ENCODE results near the gene DEDD2.

The DEDD2 gene

GRCh38 chr19:42234364-42234763, 16.9 kb upstream of the DEDD2 start:
- Histone ChIP-seq H3K36me3 (ENCODE audit: insufficient read depth, low read length) (peaks cover 76% of the 10 kb centered on the region), H3K27ac (ENCODE audit: low read depth, low read length) (no peak overlapping the region), H3K27me3 (ENCODE audit: insufficient read depth, low read length) (no peaks in the 10 kb centered on the region), H3K4me3 (ENCODE audit: low read length) (no peak overlapping the region), H3K9ac (ENCODE audit: low read depth, low read length) (no peak overlapping the region), H3K9me3 (ENCODE audit: insufficient read depth, low read depth, low read length) (no peaks in the 10 kb centered on the region), H3K4me1 (ENCODE audit: insufficient read depth, low read length) (no peaks in the 10 kb centered on the region)
- 96% methylated on average over 11 of the region's 11 CpGs for WGBS

GRCh38 chr19:42233678-42234292, 16.3 kb upstream of the DEDD2 start:
- 96% methylated on average over 6 of the region's 6 CpGs for WGBS
- Histone ChIP-seq H3K36me3 (ENCODE audit: insufficient read depth, low read length) (peaks cover 77% of the 10 kb centered on the region), H3K9me3 (ENCODE audit: insufficient read depth, low read depth, low read length) (no peaks in the 10 kb centered on the region)

GRCh38 chr19:42233106-42233505, 15.6 kb upstream of the DEDD2 start:
- no peak overlapping the region for H3K27ac ChIP-seq (ENCODE audit: low read depth, low read length)
- H3K36me3 ChIP-seq (ENCODE audit: insufficient read depth, low read length): peaks cover 77% of the 10 kb centered on the region
- WGBS: 96% methylated on average over 6 of the region's 7 CpGs

More at GRCh38 chr19:42233678-42234292, 16.3 kb upstream of the DEDD2 start:
- Histone ChIP-seq H3K27me3 (ENCODE audit: insufficient read depth, low read length) (no peaks in the 10 kb centered on the region), H3K4me1 (ENCODE audit: insufficient read depth, low read length) (no peaks in the 10 kb centered on the region), H3K27ac (ENCODE audit: low read depth, low read length) (no peak overlapping the region), H3K9ac (ENCODE audit: low read depth, low read length) (no peak overlapping the region), H3K4me3 (ENCODE audit: low read length) (no peak overlapping the region)

GRCh38 chr19:42232435-42232834, 15.0 kb upstream of the DEDD2 start:
- no peaks in the 10 kb centered on the region for H3K4me1 ChIP-seq (ENCODE audit: insufficient read depth, low read length)
- no peaks in the 10 kb centered on the region for H3K27me3 ChIP-seq (ENCODE audit: insufficient read depth, low read length)
- WGBS: 94% methylated on average over 10 of the region's 10 CpGs
- H3K36me3 ChIP-seq (ENCODE audit: insufficient read depth, low read length): peaks cover 81% of the 10 kb centered on the region
- no peaks in the 10 kb centered on the region for H3K9me3 ChIP-seq (ENCODE audit: insufficient read depth, low read depth, low read length)
- H3K4me3 ChIP-seq (ENCODE audit: low read length): no peak overlapping the region
- no peak overlapping the region for H3K27ac ChIP-seq (ENCODE audit: low read depth, low read length)
- H3K9ac ChIP-seq (ENCODE audit: low read depth, low read length): no peak overlapping the region

More at GRCh38 chr19:42233106-42233505, 15.6 kb upstream of the DEDD2 start:
- Histone ChIP-seq H3K27me3 (ENCODE audit: insufficient read depth, low read length) (no peaks in the 10 kb centered on the region), H3K4me1 (ENCODE audit: insufficient read depth, low read length) (no peaks in the 10 kb centered on the region), H3K4me3 (ENCODE audit: low read length) (no peak overlapping the region), H3K9me3 (ENCODE audit: insufficient read depth, low read depth, low read length) (no peaks in the 10 kb centered on the region), H3K9ac (ENCODE audit: low read depth, low read length) (no peak overlapping the region)

- no peak overlapping the region for H3K27ac ChIP-seq (ENCODE audit: low read depth, low read length)
Observed at GRCh38 chr19:42230571-42230970, 13.1 kb upstream of the DEDD2 start.

GRCh38 chr19:42229855-42230351, 12.4 kb upstream of the DEDD2 start:
- peaks cover 83% of the 10 kb centered on the region for H3K36me3 ChIP-seq (ENCODE audit: insufficient read depth, low read length)
- WGBS: 94% methylated on average over 8 of the region's 8 CpGs

More at GRCh38 chr19:42230571-42230970, 13.1 kb upstream of the DEDD2 start:
- WGBS: 94% methylated on average over 4 of the region's 4 CpGs
- Histone ChIP-seq H3K9me3 (ENCODE audit: insufficient read depth, low read depth, low read length) (no peaks in the 10 kb centered on the region), H3K4me1 (ENCODE audit: insufficient read depth, low read length) (no peaks in the 10 kb centered on the region), H3K4me3 (ENCODE audit: low read length) (no peak overlapping the region), H3K27me3 (ENCODE audit: insufficient read depth, low read length) (no peaks in the 10 kb centered on the region), H3K9ac (ENCODE audit: low read depth, low read length) (no peak overlapping the region), H3K36me3 (ENCODE audit: insufficient read depth, low read length) (peaks cover 83% of the 10 kb centered on the region)

GRCh38 chr19:42229301-42229854, 11.9 kb upstream of the DEDD2 start:
- H3K9ac ChIP-seq (ENCODE audit: low read depth, low read length): no peak overlapping the region
- H3K9me3 ChIP-seq (ENCODE audit: insufficient read depth, low read depth, low read length): no peaks in the 10 kb centered on the region
- H3K4me3 ChIP-seq (ENCODE audit: low read length): no peak overlapping the region
- no peaks in the 10 kb centered on the region for H3K27me3 ChIP-seq (ENCODE audit: insufficient read depth, low read length)
- H3K36me3 ChIP-seq (ENCODE audit: insufficient read depth, low read length): peaks cover 83% of the 10 kb centered on the region
- H3K4me1 ChIP-seq (ENCODE audit: insufficient read depth, low read length): no peaks in the 10 kb centered on the region
- WGBS: 77% methylated on average over 3 of the region's 4 CpGs
- no peak overlapping the region for H3K27ac ChIP-seq (ENCODE audit: low read depth, low read length)

More at GRCh38 chr19:42229855-42230351, 12.4 kb upstream of the DEDD2 start:
- H3K4me3 ChIP-seq (ENCODE audit: low read length): no peak overlapping the region
- no peak overlapping the region for H3K9ac ChIP-seq (ENCODE audit: low read depth, low read length)
- no peaks in the 10 kb centered on the region for H3K27me3 ChIP-seq (ENCODE audit: insufficient read depth, low read length)
- no peaks in the 10 kb centered on the region for H3K4me1 ChIP-seq (ENCODE audit: insufficient read depth, low read length)
- no peaks in the 10 kb centered on the region for H3K9me3 ChIP-seq (ENCODE audit: insufficient read depth, low read depth, low read length)
- no peak overlapping the region for H3K27ac ChIP-seq (ENCODE audit: low read depth, low read length)

GRCh38 chr19:42228641-42229040, 11.2 kb upstream of the DEDD2 start:
- no peak overlapping the region for H3K9ac ChIP-seq (ENCODE audit: low read depth, low read length)
- no peaks in the 10 kb centered on the region for H3K27me3 ChIP-seq (ENCODE audit: insufficient read depth, low read length)
- H3K27ac ChIP-seq (ENCODE audit: low read depth, low read length): no peak overlapping the region
- H3K4me3 ChIP-seq (ENCODE audit: low read length): no peak overlapping the region
- peaks cover 81% of the 10 kb centered on the region for H3K36me3 ChIP-seq (ENCODE audit: insufficient read depth, low read length)
- 93% methylated on average over 4 of the region's 4 CpGs for WGBS
- H3K4me1 ChIP-seq (ENCODE audit: insufficient read depth, low read length): no peaks in the 10 kb centered on the region
- no peaks in the 10 kb centered on the region for H3K9me3 ChIP-seq (ENCODE audit: insufficient read depth, low read depth, low read length)

- H3K4me3 ChIP-seq (ENCODE audit: low read length): no peak overlapping the region
- peaks cover 72% of the 10 kb centered on the region for H3K36me3 ChIP-seq (ENCODE audit: insufficient read depth, low read length)
- no peaks in the 10 kb centered on the region for H3K4me1 ChIP-seq (ENCODE audit: insufficient read depth, low read length)
- no peak overlapping the region for H3K27ac ChIP-seq (ENCODE audit: low read depth, low read length)
- no peaks in the 10 kb centered on the region for H3K27me3 ChIP-seq (ENCODE audit: insufficient read depth, low read length)
- WGBS: 95% methylated on average over 1 of the region's 1 CpG
- no peaks in the 10 kb centered on the region for H3K9me3 ChIP-seq (ENCODE audit: insufficient read depth, low read depth, low read length)
- H3K9ac ChIP-seq (ENCODE audit: low read depth, low read length): no peak overlapping the region
Observed at GRCh38 chr19:42226886-42227285, 9.4 kb upstream of the DEDD2 start.

- Histone ChIP-seq H3K36me3 (ENCODE audit: insufficient read depth, low read length) (peaks cover 61% of the 10 kb centered on the region), H3K27me3 (ENCODE audit: insufficient read depth, low read length) (no peaks in the 10 kb centered on the region), H3K4me3 (ENCODE audit: low read length) (no peak overlapping the region), H3K4me1 (ENCODE audit: insufficient read depth, low read length) (no peaks in the 10 kb centered on the region), H3K9ac (ENCODE audit: low read depth, low read length) (no peak overlapping the region), H3K27ac (ENCODE audit: low read depth, low read length) (no peak overlapping the region), H3K9me3 (ENCODE audit: insufficient read depth, low read depth, low read length) (no peaks in the 10 kb centered on the region)
- 96% methylated on average over 33 of the region's 33 CpGs for WGBS
Observed at GRCh38 chr19:42225718-42226292, 8.3 kb upstream of the DEDD2 start.

- Histone ChIP-seq H3K27ac (ENCODE audit: low read depth, low read length) (no peak overlapping the region), H3K4me1 (ENCODE audit: insufficient read depth, low read length) (no peaks in the 10 kb centered on the region), H3K27me3 (ENCODE audit: insufficient read depth, low read length) (no peaks in the 10 kb centered on the region), H3K9ac (ENCODE audit: low read depth, low read length) (no peak overlapping the region), H3K36me3 (ENCODE audit: insufficient read depth, low read length) (peaks cover 56% of the 10 kb centered on the region), H3K4me3 (ENCODE audit: low read length) (no peak overlapping the region), H3K9me3 (ENCODE audit: insufficient read depth, low read depth, low read length) (no peaks in the 10 kb centered on the region)
- 95% methylated on average over 37 of the region's 37 CpGs for WGBS
Observed at GRCh38 chr19:42224940-42225717, 7.7 kb upstream of the DEDD2 start.
